ENCODE results near the gene TMBIM6.
"Not testable (repeated sequence)": the region's sequence is repeated elsewhere in the genome, so short reads cannot be mapped to it uniquely, and the experiment has no call there.

TMBIM6 gene, protein sequence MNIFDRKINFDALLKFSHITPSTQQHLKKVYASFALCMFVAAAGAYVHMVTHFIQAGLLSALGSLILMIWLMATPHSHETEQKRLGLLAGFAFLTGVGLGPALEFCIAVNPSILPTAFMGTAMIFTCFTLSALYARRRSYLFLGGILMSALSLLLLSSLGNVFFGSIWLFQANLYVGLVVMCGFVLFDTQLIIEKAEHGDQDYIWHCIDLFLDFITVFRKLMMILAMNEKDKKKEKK

DNA sequence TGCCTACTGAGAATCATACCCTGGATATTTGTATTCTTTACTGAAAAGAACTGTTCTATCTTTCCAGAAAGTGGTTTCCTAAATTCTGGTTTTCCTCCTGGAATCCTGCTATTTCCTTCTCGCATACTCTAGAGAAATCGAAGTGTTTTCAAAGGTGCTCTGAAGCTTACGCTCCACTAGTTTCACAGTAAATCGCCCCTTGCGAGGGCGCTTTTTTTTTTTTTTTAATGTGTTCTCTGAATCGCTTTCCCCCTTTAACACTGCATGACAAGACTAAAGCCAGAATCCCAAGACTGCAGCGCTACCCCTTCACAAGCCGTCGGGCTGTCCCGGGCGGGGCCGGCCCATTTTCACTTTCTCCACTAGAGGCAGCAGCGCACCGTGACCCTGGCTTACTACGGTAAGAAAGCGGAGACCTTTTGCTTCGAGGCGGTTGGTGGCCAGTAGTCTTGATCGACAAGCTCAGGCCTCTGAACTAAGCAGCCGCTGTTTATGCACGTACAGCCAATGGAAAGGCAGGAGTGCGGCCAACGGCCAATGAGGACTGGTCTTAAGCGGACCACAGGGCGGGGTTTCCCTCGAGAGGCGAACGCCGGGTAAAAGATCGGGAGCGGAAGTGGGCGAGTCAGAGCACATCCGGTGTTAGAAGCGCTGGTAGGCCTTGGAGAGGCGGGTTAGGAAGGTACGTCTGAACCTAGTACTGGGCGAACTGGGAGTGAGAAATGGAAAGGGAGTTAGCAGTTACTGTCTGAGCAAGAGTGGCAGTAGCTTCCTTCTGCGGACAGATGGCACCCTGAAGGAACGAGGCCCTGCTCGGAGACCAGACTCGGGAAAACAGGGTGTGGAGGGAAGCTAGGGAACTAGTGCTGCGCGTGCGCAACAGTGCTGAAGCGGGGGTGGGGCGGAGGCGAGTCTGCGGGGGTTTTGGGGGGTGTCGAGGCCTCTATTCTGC, at the start of gene TMBIM6:
Gene TMBIM6, plus strand, starts transcription at position 628 of the 952 bp plus-strand sequence. CDS start 10,937 bp downstream, outside the sequence.
- DNase-seq: peak; percentile 98

DNA sequence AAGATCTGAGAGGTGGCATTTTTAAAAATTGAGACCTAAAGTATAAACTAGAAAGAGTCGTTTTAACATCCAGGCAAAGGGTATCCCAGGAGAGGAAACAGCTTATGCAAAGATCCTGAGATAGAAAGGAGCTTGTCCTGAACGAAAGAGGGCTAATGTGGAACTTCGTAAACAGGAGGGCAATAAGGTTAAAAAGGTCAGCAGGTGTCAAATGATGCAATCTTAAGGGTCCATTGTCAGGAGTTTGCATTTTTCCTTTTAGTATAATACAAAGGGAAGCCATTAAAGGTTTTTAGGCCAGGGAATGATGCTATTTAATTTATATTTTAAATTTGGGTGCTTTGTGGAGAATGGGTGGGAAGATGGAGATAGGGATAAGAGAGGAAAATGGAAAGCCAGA, 48.5 kb upstream of the TMBIM6 start:
- DNase-seq: no peak

DNA sequence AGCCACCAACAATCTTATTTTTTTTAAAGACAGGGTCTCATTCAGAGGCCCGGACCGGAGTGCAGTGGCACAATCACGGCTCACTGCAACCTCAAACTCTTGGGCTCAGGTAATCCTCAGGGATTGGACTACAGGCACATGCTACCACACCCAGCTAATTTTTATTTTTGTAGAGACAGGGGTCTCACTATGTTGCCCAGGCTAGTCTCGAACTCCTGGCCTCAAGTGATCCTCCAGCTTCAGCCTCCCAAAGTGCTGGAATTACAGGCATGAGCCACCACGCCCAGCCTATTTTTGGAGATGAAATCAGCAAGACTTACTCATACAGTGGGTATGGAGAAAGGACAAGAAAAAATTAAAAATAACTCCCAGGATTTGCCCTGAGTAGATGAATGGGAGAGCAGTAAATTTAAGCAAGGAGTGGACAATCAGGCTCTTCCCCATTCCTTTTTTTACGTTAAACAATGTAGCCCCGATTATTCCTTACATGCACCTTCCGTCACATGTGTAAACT, 47.4 kb upstream of the TMBIM6 start:
- no peak for DNase-seq

DNA sequence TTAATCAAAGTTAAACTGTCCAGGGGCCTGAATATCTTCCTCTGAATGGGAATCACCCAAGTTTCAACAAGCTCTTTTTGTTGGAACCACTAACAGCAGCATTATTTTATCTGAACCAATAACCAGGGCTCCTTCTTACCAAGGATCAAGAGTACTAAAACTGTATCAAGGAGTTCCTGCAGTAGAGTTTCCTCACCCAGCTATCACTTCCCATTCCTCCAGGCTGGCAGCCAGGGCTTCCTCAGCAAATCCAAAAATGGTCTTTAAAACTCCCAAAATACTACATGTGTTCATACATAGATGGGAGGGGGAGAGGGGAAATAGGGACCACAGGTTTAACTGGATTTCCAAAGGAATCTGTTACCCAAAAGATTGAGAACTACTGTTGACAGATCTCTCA, 44.6 kb upstream of the TMBIM6 start:
- DNase-seq: no peak

DNA sequence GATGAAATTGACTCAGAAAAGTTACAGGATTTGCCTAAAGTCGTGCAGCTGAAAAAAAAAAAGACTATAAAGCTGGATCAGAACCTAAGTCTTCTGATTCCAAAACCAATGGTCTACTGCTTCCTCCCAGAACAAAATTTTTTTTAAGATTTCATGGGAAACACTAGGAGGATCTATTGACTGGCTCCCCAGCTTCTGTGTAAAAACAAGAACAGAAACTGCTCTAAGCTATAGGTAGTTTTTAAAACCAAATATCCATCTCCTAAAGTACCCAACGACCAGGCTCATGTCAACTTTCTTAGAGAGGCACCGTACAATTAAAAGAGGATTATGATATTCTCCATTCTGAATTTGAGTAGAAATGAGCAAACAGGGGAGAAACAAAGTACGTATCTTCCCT, 43.5 kb upstream of the TMBIM6 start:
- DNase-seq: no peak

DNA sequence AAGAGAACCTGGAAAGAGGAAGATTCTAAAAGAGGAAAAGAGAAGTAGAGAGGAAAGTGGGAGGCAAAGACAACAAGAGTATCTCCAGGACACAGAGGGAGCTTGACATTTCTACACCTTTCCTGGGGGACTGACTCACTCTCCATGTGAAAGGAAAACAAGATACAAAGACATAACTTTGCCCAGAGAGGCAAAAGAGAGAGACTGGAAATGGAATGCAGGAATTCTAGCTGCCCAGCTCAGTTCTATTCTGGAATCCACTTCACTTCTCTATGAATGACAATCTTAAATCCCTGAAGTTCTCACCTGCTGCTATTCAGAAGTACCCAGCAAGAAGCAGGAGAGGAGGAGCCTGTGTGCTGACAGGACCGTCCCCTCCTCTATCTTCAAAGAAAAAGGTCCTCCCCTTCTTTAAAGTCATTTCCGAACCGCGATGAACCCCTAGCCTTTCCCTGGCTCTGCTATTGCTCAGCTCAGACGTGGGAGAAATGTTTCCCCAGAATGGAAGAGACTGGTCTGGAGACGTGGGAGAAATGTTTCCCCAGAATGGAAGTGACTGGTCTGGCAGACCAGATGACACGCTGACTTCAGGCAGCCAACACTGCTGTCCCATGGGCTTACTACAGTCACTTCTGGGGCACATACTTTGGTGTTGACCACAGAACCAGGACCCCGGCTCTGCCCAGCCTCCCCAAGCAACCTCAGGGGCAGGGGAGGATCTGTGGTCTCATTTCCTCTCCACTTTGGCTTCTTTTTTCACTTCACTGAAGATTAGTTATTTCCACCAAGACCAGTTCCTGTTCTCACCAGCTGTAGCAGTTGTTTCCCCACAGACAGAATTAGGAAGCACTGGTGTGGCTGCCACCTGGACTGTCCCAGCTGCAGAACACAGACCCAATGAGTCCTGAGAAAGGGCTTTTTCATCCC, 42.5 kb upstream of the TMBIM6 start:
- peak; percentile 60 for DNase-seq

DNA sequence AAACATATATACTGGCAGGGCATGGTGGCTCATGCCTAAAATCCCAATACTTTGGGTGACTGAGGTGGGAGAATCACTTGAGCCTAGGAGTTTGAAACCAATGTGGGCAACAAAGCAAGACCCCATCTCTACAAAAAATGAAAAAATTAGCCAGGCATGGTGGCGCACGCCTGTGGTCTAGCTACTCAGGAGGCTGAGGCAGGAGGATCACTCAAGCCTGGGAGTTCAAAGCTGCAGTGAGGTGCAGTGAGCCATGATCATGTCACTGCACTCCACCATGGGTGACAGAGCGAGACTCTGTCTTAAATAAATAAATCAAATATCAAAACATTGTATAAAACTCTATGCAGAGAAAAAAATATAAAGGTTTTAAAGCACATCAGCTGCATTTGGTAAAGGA, 39.3 kb upstream of the TMBIM6 start:
- DNase-seq: no peak

DNA sequence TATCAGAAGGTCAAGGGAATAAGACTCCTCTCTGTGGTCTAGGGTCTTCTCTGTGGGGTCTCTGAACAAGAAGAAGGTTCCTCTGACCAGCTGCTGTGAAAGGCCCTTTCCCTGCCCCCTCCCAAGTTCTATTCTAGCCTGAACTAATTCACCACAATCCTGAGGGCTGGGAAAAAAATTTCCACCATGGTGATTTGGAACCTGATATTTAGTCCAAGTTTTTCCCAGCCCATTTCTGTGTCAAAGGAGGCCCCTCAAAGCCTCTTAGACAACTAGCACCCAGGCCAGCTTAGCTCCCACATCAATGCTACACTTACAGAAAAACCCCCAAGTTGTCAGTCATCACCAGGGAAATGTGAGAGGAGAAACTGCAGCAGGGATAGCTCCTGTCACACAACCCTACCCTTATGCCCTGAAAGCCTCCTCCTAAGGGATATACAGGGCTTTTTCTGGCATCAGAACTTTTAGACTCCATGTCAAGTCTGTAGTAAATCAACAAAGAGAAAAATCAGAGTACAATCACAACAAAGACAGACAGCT, 38.6 kb upstream of the TMBIM6 start:
- no peak for DNase-seq

DNA sequence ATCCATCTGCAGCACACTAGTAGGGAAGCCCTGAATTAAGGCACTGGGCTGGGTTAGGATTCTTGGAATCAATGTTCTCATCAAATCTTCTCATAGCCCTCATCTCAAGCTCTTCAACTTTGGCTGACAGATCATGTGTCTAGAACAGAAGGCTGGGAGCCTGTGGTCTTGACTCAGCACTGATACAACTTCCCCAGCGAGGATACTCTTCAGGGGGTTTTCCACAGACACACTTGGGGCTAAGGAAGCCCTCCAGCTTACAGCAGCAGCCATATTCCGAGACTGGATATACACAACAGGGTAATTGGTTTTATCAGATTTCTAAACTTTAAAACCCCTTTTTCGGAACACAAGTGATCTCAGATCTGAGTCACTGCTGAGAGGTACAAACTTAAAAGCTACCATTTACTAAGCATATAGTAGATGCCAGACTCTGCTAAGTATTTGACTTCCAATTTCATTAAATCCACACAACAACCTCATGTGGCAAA, 37.7 kb upstream of the TMBIM6 start:
- no peak for DNase-seq

DNA sequence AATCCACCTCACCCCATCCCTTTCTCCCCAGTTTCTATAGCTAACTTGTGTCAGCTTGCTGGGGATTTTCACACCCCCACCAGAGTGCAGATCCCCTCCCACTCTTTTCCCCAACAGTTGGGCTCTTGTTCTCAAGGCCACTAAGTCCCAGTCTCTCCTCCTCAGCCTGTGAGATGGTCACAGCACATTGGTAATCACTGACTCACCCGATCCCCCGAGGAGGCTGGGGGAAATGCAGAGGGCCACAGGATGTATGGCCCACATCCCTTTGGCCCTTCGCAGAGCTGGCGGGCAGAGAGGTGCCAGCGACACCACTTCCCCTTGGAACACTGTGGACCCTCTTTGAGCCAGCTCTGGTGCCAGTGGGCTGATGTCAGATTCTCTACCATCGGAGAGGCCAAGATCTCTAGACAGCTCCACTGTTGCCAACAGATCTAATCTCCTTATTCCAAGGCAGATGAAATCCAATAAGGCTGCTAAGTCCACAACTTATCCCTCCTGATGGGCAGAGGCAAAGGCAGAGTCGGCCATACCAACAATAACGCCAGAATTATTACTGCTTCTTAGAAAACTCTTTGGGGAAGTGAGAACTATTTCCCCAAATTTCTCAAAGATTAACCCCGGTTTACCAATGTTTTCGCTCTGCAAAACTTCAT, 35.8 kb upstream of the TMBIM6 start:
- DNase-seq: peak; percentile 29

DNA sequence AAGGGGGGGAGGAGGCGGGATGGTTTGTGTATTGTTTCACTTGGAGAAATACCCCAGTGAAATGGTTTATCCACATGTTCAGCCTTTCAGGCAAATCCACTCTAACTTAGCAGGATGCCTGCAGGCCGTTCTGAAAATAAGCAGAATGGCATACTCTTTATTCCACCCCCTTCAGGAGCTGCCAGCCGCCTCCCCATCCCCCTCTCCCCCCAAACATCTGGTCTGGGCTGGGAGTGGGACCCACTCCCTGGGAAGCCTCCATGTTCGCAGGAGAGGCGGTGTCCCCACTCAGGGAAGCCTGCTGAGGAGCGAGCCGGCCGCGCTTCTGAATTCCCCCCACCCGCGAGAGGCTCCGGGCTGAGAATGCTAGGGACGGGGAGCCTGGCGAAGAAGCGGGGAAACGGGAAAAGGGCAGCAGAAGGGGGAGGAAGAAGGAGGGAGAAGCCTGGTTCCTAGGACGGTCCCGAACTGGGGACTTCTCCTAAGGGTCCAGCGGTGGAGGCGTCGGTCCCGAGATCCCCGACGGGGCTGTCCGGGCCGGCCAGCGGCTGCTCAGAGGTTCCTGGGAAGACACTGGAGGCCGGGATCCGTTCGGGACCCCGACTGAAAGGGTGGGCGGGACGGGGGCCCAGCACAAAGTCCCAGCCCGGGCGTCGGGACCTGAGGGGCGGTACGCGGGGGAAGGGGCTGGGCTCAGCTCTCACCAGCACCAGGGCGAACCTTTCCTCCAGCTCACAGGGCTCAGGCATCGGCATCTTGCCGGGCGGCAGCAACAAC, 34.8 kb upstream of the TMBIM6 start:
- DNase-seq: peak; percentile 15

DNA sequence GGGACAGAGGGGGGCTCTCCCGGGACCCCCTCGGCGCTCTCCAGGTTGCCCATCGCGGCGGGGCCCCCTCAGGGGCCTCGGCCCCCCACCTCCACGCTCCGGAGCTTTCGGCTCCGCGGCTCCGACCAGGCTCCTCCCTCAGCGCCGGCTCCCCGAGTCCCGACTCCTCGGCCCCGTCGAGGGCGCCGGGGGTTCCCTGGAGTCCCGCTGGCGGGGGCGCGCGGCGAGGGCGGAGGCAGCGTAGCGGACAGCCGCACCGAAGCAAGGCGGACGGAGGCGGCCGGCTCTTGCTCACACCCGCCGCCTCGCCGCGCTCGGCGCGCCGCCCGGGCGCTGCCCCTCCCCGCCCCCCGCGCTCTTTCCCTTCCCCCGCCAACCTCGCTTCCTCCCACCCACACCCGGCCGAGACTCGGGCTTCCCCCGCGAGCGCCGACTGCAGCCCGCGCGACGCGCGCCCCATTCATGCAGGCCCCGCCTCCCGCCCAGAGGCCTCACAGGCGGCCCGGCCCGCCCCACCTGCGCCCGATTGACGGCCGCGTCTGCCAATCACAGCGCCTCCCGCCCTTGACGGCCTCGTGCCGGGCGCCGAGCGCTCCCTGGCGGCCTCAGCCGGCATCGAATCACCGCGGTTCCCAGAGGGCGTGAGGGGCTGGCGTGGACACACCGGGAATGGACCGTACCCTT, 34.1 kb upstream of the TMBIM6 start, which contains the start of gene FMNL3:
Gene FMNL3, minus strand, starts transcription at position 278 of the 684 bp plus-strand sequence. Its CDS starts 225 bp downstream, at position 53.
- peak; percentile 95 for DNase-seq

DNA sequence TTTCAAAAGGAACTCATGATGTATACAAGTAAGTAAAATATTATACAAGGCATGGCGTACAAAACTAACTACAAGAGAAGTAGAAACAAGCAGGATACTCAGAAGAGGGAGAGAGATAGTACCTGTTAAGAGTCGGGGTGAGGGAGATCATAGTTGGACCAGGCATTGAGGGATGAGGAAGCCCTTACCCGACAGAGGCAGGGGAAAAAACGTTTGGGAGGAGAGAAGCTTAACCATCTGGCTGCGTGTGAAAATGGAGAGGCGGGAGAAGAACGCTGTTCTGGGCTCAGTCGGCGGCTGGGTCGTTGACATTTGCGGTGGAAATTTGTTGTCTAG, 33.6 kb upstream of the TMBIM6 start:
- no peak for DNase-seq

DNA sequence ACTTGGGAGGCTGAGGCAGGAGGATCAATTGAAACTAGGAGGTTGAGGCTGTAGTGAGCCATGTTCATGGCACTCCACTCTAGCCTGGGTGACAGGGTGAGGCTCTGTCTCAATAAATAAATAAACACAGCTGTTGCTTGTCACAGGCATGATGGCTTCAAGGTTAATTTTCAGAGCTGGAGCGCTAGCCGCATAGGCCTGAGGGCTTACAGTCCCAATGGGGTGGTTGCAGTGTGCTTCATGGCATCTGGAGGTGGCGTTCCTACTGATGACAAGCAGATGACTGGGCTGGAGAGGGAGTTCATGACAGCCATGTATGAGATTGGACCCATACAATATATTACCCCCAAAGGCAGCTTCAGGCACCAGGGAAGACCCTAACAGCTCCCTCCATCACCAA, 32.5 kb upstream of the TMBIM6 start:
- DNase-seq: no peak

DNA sequence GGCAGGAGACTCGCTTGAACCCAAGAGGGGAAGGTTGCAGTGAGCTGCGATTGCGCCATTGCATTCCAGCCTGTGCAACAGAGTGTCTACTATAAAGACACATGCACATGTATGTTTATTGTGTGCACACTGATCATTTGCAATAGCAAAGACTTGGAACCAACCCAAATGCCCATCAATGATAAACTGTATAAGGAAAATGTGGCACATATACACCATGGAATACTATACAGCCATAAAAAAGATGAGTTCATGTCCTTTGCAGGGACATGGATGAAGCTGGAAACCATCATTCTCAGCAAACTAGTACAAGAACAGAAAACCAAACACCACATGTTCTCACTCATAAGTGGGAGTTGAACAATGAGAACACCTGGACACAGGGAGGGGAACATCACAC, 27.4 kb upstream of the TMBIM6 start:
- DNase-seq: not testable (repeated sequence)

DNA sequence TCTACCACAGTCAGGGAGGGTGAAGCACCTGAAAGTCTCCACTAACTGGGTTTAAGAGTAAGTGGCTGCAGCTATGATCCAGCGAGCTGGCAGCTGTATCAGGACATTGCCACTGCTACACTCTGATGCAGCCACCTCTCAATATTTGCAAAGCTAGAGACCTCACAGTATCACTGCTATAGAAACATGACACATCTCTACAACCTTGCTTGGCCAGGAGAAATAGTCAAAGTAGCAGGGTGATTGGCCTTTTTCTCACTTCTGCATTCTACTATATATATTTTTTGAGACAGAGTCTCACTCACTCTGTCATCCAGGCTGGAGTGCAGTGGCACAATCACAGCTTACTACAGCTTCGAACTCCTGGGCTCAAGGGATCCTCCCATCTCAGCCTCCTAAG, 24.8 kb upstream of the TMBIM6 start:
- DNase-seq: no peak

DNA sequence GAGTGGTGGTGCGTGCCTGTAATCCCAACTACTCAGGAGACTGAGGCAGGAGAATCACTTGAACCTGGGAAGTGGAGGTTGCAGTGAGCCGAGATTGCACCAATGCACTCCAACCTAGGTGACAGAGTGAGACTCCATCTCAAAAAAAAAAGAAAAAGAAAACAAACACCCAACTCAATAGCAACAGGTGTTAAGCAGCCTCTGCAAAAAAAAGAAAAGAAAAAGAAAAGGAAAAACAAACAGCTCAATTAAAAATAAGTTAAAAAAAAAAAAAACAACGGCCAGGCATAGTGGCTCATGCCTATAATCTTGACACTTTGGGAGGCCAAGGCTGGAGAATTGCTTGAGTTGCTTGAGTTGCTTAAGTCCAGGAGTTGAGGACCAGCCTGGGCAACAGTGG, 23.6 kb upstream of the TMBIM6 start:
- DNase-seq: not testable (repeated sequence)

DNA sequence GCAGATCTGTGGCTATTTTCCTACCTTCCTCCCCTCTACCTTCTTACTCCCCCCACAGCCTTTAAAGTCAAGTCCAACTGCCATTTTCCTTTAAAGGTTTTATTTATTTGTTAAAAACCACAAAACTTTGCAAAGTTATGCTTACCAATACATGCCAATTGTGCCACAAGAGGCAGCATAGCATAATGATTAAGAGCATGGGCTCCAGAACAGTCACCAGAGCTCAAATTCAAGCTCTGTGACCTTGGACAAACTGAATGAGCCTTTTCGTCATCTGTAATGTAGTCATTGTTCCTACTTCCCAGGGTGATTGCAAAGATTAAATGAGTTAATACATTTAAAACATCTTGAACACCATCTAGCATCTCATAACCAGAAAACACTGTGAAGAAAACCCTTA, 21.1 kb upstream of the TMBIM6 start:
- DNase-seq: no peak

DNA sequence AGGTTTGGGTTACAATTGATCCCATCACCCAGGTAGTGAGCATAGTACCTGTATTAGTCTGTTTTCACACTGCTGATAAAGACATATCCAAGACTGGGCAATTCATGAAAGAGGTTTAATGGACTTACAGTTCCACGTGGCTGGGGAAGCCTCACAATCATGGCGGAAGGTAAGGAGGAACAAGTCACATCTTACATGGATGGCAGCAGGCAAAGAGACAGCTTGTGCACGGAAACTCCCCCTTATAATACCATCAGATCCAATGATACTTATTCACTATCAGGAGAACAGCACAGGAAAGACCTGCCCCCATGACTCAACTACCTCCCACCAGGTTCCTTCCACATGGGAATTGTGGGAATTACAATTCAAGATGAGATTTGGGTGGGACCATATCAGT, 20.0 kb upstream of the TMBIM6 start:
- DNase-seq: not testable (repeated sequence)

DNA sequence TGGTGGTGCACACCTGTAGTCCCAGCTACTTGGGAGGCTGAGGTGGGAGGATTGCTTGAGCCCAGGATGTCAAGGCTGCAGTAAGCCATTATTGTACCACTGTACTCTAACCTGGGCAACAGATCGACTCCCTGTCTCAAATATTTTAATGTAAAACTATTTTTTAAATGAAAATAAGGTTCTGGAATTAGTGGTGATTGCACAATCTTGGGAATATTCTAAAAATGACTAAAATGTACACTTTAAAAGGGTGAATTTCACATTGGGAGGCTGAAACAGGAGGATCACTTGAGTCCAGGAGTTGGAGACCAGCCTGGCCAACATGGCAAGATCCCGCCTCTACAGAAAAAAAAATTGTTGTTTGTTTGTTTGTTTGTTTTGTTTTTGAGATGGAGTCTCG, 12.9 kb upstream of the TMBIM6 start:
- no peak for DNase-seq

All from NK-92 treated with Interleukin-12 subunit alpha and Interleukin-12 subunit beta, amount 100 ng/mL, for 24 hours (cell line).